ENCODE data around the gene CABP4. TPM values are rescaled to one million over a fixed set of nuclear protein-coding genes. Genes with fewer than 3 reads are reported as not detected.

Gene CABP4
- total RNA-seq, 1 experiment from 2014 or later = 2.5 TPM

DNA sequence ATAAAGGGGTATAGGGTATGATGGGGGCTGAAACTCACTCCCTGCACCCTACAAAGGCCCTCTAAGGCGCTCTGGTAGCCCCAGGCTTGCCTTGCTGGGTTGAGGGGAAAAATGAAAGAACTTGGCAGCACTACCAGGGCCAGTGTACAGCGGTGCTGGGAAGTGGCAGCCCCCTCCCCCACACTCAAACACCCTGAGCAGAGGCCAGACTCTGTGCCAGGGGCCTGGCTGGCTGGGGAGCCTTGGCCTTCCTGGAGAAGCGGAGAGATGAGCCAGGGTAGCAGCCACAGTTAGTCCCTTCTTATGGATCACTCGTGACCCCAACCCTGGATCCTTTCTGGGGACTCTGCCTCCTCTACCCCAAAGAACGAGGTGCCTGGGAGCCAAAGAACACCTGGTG is 11.2 kb downstream of the CABP4 start:
- peaks cover 43% of the 10 kb centered on the region for H3F3A ChIP-seq (ENCODE audit: insufficient read depth, low read depth)
- no peak overlapping the region for H3K27ac ChIP-seq
- intact Hi-C loops (cut with micrococcal nuclease; ENCODE audit: unreplicated experiment) = loop anchor here (5.0 kb wide), 2 partner anchors 114 to 116 kb away; partner anchors contain the start of genes GSTP1 and POLD4
- no peaks in the 10 kb centered on the region for H3K9me3 ChIP-seq (ENCODE audit: insufficient read depth, low read depth)
- no TSS peak for BruUV-seq (replicated peaks)
- POLR2A ChIA-PET (ENCODE audit: unreplicated experiment) = interaction anchor here (0.6 to 0.8 kb wide), 4 partner anchors 87 to 227 kb away, joined by 3 to 19 read pairs (median 3); no protein-coding TSS in a partner anchor
- H3K4me2 ChIP-seq = no peak overlapping the region
- TF ChIP-seq, protein P1, sequence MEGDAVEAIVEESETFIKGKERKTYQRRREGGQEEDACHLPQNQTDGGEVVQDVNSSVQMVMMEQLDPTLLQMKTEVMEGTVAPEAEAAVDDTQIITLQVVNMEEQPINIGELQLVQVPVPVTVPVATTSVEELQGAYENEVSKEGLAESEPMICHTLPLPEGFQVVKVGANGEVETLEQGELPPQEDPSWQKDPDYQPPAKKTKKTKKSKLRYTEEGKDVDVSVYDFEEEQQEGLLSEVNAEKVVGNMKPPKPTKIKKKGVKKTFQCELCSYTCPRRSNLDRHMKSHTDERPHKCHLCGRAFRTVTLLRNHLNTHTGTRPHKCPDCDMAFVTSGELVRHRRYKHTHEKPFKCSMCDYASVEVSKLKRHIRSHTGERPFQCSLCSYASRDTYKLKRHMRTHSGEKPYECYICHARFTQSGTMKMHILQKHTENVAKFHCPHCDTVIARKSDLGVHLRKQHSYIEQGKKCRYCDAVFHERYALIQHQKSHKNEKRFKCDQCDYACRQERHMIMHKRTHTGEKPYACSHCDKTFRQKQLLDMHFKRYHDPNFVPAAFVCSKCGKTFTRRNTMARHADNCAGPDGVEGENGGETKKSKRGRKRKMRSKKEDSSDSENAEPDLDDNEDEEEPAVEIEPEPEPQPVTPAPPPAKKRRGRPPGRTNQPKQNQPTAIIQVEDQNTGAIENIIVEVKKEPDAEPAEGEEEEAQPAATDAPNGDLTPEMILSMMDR (conservative IDR thresholded peaks at IDR 0.05) = no peak
- no peak for TF ChIP-seq EZH2 (IDR thresholded peaks at IDR 0.05; ENCODE audit: low read depth)
- no peak overlapping the region for H2AFZ ChIP-seq
- DNase-seq = no peak
- H3K4me3 ChIP-seq = no peak overlapping the region
- peaks cover 45% of the 10 kb centered on the region for H3K4me1 ChIP-seq (replicated peaks; ENCODE audit: insufficient read depth)
- H3K27me3 ChIP-seq (ENCODE audit: insufficient read depth, low read depth) = no peaks in the 10 kb centered on the region
- CTCF ChIA-PET = no interaction called here
- H3K9me2 ChIP-seq (ENCODE audit: insufficient read depth) = no peaks in the 10 kb centered on the region
- peaks cover 41% of the 10 kb centered on the region for H3K79me2 ChIP-seq (ENCODE audit: low read depth)
- no peaks in the 10 kb centered on the region for H3K36me3 ChIP-seq (ENCODE audit: low read depth)
- no peaks in the 10 kb centered on the region for H4K20me1 ChIP-seq (ENCODE audit: insufficient read depth)

DNA sequence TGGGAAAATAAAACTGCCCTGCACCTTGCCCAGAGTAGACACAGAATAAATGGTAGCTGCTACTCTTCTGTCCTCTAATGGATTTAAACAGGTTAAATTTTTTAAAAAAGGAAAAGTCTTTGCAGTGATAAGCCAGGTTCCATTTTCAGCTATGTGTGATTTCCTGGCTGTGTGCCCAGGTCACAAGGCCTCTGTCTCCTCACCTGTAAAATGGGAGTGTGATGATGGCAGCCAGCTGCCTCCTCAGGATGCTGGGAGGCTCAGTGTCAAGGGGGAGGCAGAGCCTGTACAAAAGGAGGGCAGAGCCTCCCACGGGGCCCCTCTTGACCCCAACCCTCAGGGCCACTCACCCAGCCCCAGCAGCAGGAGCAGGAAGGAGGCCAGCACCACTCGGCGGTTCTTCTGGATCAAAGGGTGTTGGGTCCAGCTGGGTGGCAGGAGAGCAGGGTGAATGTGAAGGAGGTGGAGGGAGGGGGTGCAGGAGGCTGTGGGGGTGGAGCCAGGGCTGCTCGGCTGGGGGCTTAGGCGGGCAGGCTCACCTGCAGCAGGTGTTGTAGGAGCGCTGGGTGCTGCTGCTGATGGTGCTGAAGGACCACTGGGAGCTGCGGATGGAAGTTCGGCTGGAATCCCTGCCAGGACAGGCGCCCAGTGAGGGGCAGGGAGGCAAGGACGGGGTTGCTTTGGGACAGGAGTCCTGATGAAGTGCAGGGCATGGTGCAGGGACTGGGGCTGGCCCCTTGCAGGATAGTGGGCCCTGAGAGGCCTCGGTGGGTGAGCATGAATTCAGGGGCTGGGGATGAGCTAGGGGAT is 12.0 kb downstream of the CABP4 start:
- BruUV-seq (replicated peaks) = no TSS peak
- POLR2A ChIA-PET (ENCODE audit: unreplicated experiment) = interaction anchor here (0.6 to 0.8 kb wide), 2 partner anchors 136 to 228 kb away, joined by 3 to 19 read pairs; no protein-coding TSS in a partner anchor

DNA sequence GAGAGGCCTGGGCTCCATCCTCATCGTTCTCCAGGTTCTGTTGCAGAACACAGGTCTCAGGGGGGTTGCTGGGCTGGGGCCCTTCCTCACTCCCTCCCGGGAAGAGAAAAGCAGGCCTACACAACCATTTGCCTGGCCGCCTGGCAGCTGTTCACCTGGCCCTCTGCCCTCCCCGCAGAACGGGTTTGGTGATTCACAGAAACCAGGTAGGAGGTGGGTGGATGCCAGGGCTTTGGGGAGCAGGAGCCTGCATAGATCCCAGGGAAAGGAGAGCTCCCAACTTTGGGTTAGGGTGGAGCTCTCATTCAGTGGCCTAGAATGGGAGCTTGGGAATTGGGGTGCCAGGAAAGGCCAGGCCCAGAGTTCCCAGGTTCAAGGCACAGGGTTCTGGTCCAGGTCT is 12.9 kb downstream of the CABP4 start:
- Histone ChIP-seq H3F3A (ENCODE audit: insufficient read depth, low read depth) (peaks cover 39% of the 10 kb centered on the region), H3K27me3 (ENCODE audit: insufficient read depth, low read depth) (no peaks in the 10 kb centered on the region), H3K4me1 (replicated peaks; ENCODE audit: insufficient read depth) (peaks cover 43% of the 10 kb centered on the region), H3K9me2 (ENCODE audit: insufficient read depth) (no peaks in the 10 kb centered on the region), H2AFZ (peak overlapping the region; percentile 81), H3K4me3 (peak overlapping the region; percentile 92), H3K4me2 (peak overlapping the region; percentile 95), H3K36me3 (ENCODE audit: low read depth) (no peaks in the 10 kb centered on the region), H3K79me2 (ENCODE audit: low read depth) (peaks cover 41% of the 10 kb centered on the region), H4K20me1 (ENCODE audit: insufficient read depth) (no peaks in the 10 kb centered on the region), H3K9me3 (ENCODE audit: insufficient read depth, low read depth) (no peaks in the 10 kb centered on the region), H3K27ac (peak overlapping the region; percentile 48)
- ChIA-PET POLR2A (ENCODE audit: unreplicated experiment) (interaction anchor here (0.6 to 0.8 kb wide), 3 partner anchors 114 to 319 kb away, joined by 3 to 7 read pairs (median 4); no protein-coding TSS in a partner anchor), CTCF (interaction anchor here (0.6 to 2.4 kb wide), 3 partner anchors 67 to 221 kb away, joined by 3 to 13 read pairs (median 9); partner anchors contain the start of genes CLCF1 and PPP1CA)
- DNase-seq = peak; percentile 88 to 91
- no TSS peak for BruUV-seq (replicated peaks)
- intact Hi-C loops (cut with micrococcal nuclease; ENCODE audit: unreplicated experiment) = loop anchor here (1.0 to 5.0 kb wide), 6 partner anchors 25 to 116 kb away; partner anchors contain the start of genes CORO1B, GSTP1, POLD4 and PPP1CA
- TF ChIP-seq, protein P1 (conservative IDR thresholded peaks at IDR 0.05) = no peak
- no peak for TF ChIP-seq EZH2 (IDR thresholded peaks at IDR 0.05; ENCODE audit: low read depth)

More for the DNA sequence above, 12.0 kb downstream of the CABP4 start:
- DNase-seq = no peak
- Histone ChIP-seq H3F3A (ENCODE audit: insufficient read depth, low read depth) (peaks cover 43% of the 10 kb centered on the region), H3K36me3 (ENCODE audit: low read depth) (no peaks in the 10 kb centered on the region), H3K9me2 (ENCODE audit: insufficient read depth) (no peaks in the 10 kb centered on the region), H3K9me3 (ENCODE audit: insufficient read depth, low read depth) (no peaks in the 10 kb centered on the region), H4K20me1 (ENCODE audit: insufficient read depth) (no peaks in the 10 kb centered on the region), H3K4me2 (peak overlapping the region; percentile 95), H3K27ac (peak overlapping the region; percentile 48), H3K4me3 (peak overlapping the region; percentile 92; the same call in 1 of the 2 replicates), H3K27me3 (ENCODE audit: insufficient read depth, low read depth) (no peaks in the 10 kb centered on the region), H3K4me1 (replicated peaks; ENCODE audit: insufficient read depth) (peaks cover 45% of the 10 kb centered on the region), H2AFZ (no peak overlapping the region), H3K79me2 (ENCODE audit: low read depth) (peaks cover 41% of the 10 kb centered on the region)
- CTCF ChIA-PET = interaction anchor here (2.4 kb wide), 1 partner anchor 66 kb away, joined by 9 read pairs; the partner anchor contains the start of gene PPP1CA
- TF ChIP-seq EZH2 (IDR thresholded peaks at IDR 0.05; ENCODE audit: low read depth) = no peak
- TF ChIP-seq, protein P1 (conservative IDR thresholded peaks at IDR 0.05) = no peak
- intact Hi-C loops (cut with micrococcal nuclease; ENCODE audit: unreplicated experiment) = loop anchor here (5.0 kb wide), 2 partner anchors 115 kb away; partner anchors contain the start of genes GSTP1 and POLD4
